KBM-7 (cell line): ENCODE data around the gene TAAR6.
A peak's percentile ranks its signal among the peaks of the same experiment; 100 is the strongest.
"Not testable (repeated sequence)": the region's sequence is repeated elsewhere in the genome, so short reads cannot be mapped to it uniquely, and the experiment has no call there.

ENCODE experiments used
- DNase-seq: peaks from one replicate; pipeline ENCODE4 v3.0.0-alpha.2; 2015
- in situ Hi-C: fragments of 300-500 bp; cut with MboI; formaldehyde crosslinking; loops from 2 replicates; pipeline ENCODE4 v1.14.3; 2020; ENCODE audit warnings: low sequenced_read_pairs, low pct_unique_long_range_greater_than_20kb, mixed read lengths

Gene TAAR6

DNA sequence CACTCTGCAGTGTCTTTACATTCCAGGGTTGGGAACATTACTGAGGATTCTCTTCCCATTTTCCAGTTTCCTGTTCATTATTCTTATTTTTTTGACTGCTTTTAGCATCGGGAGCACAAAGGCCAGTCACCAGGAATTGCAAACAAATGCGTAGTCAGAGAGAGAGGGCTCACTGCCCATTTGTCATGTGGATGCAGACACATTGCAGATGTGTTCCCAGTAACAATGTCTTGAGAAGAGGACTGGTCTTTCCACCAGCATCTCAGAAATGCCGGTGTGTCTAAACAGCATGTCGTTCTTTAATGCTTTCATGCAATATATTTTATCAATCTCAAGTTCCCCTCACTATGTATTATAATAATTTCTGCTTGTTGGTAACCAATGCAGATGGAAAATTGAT lies 952 bp upstream of the TAAR6 start:
- in situ Hi-C loops: no loop called here
- no peak for DNase-seq

DNA sequence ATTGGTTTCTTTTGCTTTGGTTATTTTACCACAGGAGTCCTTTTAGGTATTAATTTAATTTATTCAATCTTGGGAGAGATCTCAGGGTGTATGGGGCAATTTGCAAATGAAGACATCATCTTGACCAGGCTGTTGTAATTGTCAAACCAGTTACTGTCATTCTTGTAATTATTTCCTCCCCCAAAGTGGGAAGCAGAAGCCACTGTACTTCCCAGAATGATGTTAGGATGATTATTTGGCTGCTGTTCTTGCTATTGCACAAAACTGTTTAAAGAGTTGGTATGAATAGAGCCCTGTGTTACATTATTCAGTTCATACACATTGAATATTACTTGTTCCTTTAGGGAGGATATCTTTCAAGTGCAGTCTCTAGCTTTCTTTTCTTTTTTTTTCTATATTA lies 1.7 kb downstream of the TAAR6 start:
- in situ Hi-C loops: no loop called here
- no peak for DNase-seq

GRCh38 chr6:132584698-132585097 lies 14.6 kb downstream of the TAAR6 start:
- no peak for DNase-seq
- in situ Hi-C loops: no loop called here

- no peak for DNase-seq
- in situ Hi-C loops: no loop called here
Measured at GRCh38 chr6:132587424-132587823, 17.3 kb downstream of the TAAR6 start.

GRCh38 chr6:132589454-132589853 lies 19.3 kb downstream of the TAAR6 start, which contains the start of gene TAAR5:
TSS of gene TAAR5 (minus strand) at chr6:132589741. CDS start at chr6:132589686, 55 bp downstream.
- in situ Hi-C loops: no loop called here
- no peak for DNase-seq

GRCh38 chr6:132590362-132590761 lies 20.2 kb downstream of the TAAR6 start:
- in situ Hi-C loops: no loop called here
- DNase-seq: no peak

DNA sequence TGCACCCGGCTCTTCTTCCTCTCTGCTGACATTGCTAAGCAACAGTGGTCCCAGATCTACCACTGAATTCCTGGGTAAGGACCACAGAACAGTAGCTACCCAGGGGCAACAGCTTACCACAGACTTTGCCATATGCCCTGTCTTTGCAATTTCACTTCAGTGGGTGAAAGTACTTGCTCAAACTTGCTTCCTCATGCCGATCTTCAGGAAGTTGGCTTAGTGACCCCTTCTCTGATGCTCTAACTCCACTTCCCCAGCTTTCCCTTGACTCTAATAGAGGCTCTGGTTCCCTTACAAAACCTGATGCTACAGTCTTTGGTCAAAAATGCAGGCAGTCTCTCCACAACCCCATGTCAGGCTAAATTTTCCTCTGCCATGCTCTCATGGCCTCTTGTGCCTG lies 22.7 kb downstream of the TAAR6 start:
- in situ Hi-C loops: no loop called here
- no peak for DNase-seq

- no peak for DNase-seq
- in situ Hi-C loops: no loop called here
Measured at GRCh38 chr6:132596201-132596600, 26.1 kb downstream of the TAAR6 start.

GRCh38 chr6:132598473-132598872 lies 28.4 kb downstream of the TAAR6 start:
- DNase-seq: peak; percentile 10
- in situ Hi-C loops: no loop called here

DNA sequence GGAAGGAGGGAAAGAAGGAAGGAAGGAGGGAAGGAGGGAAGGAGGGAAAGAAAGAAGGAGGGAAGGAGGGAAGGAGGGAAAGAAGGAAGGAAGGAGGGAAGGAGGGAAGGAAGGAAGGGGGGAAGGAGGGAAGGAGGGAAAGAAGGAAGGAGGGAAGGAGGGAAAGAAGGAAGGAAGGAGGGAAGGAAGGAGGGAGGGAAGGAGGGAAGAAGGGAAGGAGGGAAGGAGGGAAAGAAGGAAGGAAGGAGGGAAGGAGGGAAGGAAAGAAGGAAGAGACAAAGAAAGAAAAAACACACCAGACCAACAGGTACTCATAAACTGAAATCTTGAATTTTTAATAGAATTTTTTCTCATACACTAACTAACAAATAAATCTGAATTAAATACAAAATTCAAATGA lies 30.8 kb downstream of the TAAR6 start:
- in situ Hi-C loops, DNase-seq: not testable (repeated sequence)

DNA sequence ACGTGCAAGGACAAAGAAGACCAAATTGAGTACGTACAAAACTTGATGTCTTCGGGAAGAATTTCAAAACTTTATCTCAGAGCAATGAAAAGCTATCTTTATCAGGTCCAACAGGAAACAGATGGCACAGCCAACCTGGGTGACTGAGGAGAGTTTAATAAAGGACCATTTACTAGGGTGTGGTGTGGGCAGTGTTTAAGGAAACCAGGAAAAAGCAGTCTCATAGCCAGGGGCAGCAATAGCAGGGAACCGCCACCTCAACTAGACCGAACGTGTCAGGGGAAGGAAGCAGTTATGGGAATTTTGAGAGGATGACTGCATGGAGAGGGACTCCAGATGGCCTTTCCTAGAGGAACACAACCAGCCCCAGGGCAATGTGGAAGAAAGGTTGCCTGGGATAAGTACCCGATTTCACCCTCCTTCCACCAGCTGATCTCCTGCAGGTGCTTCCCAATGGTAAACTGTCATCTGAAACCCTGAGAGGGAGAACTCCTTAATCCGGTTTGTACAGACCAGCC lies 34.6 kb downstream of the TAAR6 start:
- in situ Hi-C loops: no loop called here

GRCh38 chr6:132607544-132608233 lies 37.6 kb downstream of the TAAR6 start:
- in situ Hi-C loops: no loop called here
- DNase-seq: no peak

More for the DNA sequence above, 34.6 kb downstream of the TAAR6 start:
- DNase-seq: no peak

GRCh38 chr6:132611616-132612015 lies 41.5 kb downstream of the TAAR6 start:
- in situ Hi-C loops: no loop called here
- DNase-seq: no peak

- no peak for DNase-seq
- in situ Hi-C loops: no loop called here
Measured at GRCh38 chr6:132612449-132613108, 42.5 kb downstream of the TAAR6 start.

GRCh38 chr6:132614554-132614953 lies 44.4 kb downstream of the TAAR6 start:
- in situ Hi-C loops: no loop called here

GRCh38 chr6:132616677-132617076 lies 46.6 kb downstream of the TAAR6 start:
- in situ Hi-C loops: no loop called here

More at GRCh38 chr6:132614554-132614953, 44.4 kb downstream of the TAAR6 start:
- DNase-seq: no peak

More at GRCh38 chr6:132616677-132617076, 46.6 kb downstream of the TAAR6 start:
- no peak for DNase-seq
